Measurements from ENCODE around the gene CAMTA1. TPM values are rescaled to one million over a fixed set of nuclear protein-coding genes. Genes with fewer than 3 reads are reported as not detected.

The CAMTA1 gene
- total and polyA plus RNA-seq, 9 of the 15 experiments (the other 6 are each of a cell fraction or from before 2014, with no cell fraction given) = 43.9 to 161 (median 65.9) TPM

DNA sequence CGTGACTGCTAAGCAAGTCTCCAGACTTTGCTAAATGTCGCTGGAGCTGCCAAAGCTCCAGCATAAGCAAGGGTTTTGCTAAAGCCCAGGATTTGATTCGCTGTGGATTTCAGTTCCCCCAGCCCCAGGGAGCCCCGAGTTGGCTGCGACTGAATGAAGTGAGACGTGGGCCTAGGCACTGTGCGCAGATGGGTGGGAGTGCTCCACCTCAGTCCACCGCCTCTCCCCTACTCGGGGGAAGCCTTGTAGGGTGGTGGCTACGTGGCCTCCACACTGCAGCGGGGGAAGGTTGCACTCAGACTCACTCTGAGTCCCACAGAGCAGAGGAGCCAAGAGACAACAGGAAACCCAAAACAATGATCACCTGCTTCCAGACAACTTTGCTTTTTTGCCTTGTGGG is 588.0 kb downstream of the CAMTA1 start:
- FAIRE-seq (no peak), DNase-seq (ENCODE audit: extremely low read depth in 1 of 4, low spot score in 3 of 4) (no peak), ATAC-seq (no peak)
- Histone ChIP-seq H3K4me2 (ENCODE audit: insufficient read depth, low read length) (no peak overlapping the region), H4K20me1 (replicated peaks; ENCODE audit: control insufficient read depth, insufficient read depth, low read length) (no peaks in the 10 kb centered on the region; the same call in none of the 2 replicates), H2AFZ (ENCODE audit: low read depth, low read length) (no peak overlapping the region), H3K36me3 (ENCODE audit: control insufficient read depth, insufficient read depth, low read length) (no peaks in the 10 kb centered on the region), H3K4me3 (no peak overlapping the region), H3K27ac (ENCODE audit: extremely low read depth, low read depth, low read length) (no peak overlapping the region), H3K4me1 (replicated peaks in 1 of 2; ENCODE audit: control insufficient read depth in 2 of 2, insufficient read depth in 2 of 2, low read length in 2 of 2) (no peaks in the 10 kb centered on the region; a peak in 2 of 5 replicates), H3K9me1 (ENCODE audit: control insufficient read depth, insufficient read depth, low read length) (peaks cover 12% of the 10 kb centered on the region), H3K9me3 (replicated peaks; ENCODE audit: control insufficient read depth, insufficient read depth, low read depth, low read length) (no peaks in the 10 kb centered on the region), H3K9ac (ENCODE audit: insufficient read depth in 1 of 2, low read depth in 2 of 2, low read length in 2 of 2) (no peak overlapping the region), H3K79me2 (ENCODE audit: control insufficient read depth, insufficient read depth, low read length) (no peaks in the 10 kb centered on the region), H3K27me3 (ENCODE audit: control insufficient read depth in 2 of 2, insufficient read depth in 2 of 2, low read length in 2 of 2) (peaks cover 25 to 76% of the 10 kb centered on the region in 2 experiments)
- POLR2A ChIA-PET = interaction anchor here (0.6 kb wide), 1 partner anchor 910 kb away, joined by 3 read pairs; no protein-coding TSS in a partner anchor
- CTCF ChIA-PET (ENCODE audit: low intra/inter-chr PET ratio) = no interaction called here
- no TSS peak for BruUV-seq (replicated peaks)
- TF ChIP-seq ZBTB11 (CRISPR knock-in tag; IDR thresholded peaks at IDR 0.05) (no peak), TARDBP (IDR thresholded peaks at IDR 0.05) (no peak), STAT5B (CRISPR knock-in tag; IDR thresholded peaks at IDR 0.05) (no peak), TAL1 (IDR thresholded peaks at IDR 0.05) (no peak), ZFP1 (CRISPR knock-in tag; IDR thresholded peaks at IDR 0.05) (no peak), HDAC2 (IDR thresholded peaks at IDR 0.05) (no peak), TRIM25 (IDR thresholded peaks at IDR 0.05; ENCODE audit: borderline replicate concordance) (no peak), NFE2 (IDR thresholded peaks at IDR 0.05; ENCODE audit: low read depth) (no peak), BRF1 (IDR thresholded peaks at IDR 0.05; ENCODE audit: borderline replicate concordance, extremely low read depth, insufficient read length) (no peak), EGR1 (conservative IDR thresholded peaks at IDR 0.05) (no peak), EP300 (IDR thresholded peaks at IDR 0.05; ENCODE audit: low read length) (no peak), RBM14 (IDR thresholded peaks at IDR 0.05; ENCODE audit: borderline replicate concordance, insufficient read depth, low read depth, low read length) (no peak), MCM5 (IDR thresholded peaks at IDR 0.05; ENCODE audit: low read depth) (no peak), HMG20B (CRISPR knock-in tag; IDR thresholded peaks at IDR 0.05) (no peak)
- TF ChIP-seq, protein P1, sequence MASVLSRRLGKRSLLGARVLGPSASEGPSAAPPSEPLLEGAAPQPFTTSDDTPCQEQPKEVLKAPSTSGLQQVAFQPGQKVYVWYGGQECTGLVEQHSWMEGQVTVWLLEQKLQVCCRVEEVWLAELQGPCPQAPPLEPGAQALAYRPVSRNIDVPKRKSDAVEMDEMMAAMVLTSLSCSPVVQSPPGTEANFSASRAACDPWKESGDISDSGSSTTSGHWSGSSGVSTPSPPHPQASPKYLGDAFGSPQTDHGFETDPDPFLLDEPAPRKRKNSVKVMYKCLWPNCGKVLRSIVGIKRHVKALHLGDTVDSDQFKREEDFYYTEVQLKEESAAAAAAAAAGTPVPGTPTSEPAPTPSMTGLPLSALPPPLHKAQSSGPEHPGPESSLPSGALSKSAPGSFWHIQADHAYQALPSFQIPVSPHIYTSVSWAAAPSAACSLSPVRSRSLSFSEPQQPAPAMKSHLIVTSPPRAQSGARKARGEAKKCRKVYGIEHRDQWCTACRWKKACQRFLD (CRISPR knock-in tag; IDR thresholded peaks at IDR 0.05) = no peak
- TF ChIP-seq, protein P2, sequence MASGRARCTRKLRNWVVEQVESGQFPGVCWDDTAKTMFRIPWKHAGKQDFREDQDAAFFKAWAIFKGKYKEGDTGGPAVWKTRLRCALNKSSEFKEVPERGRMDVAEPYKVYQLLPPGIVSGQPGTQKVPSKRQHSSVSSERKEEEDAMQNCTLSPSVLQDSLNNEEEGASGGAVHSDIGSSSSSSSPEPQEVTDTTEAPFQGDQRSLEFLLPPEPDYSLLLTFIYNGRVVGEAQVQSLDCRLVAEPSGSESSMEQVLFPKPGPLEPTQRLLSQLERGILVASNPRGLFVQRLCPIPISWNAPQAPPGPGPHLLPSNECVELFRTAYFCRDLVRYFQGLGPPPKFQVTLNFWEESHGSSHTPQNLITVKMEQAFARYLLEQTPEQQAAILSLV (tag; IDR thresholded peaks at IDR 0.05) = no peak
- WGBS (ENCODE audit: insufficient coverage, low coverage, missing lambda C conversion rate) = 2% methylated on average over 11 of the region's 11 CpGs
- in situ Hi-C loops (cut with MboI) = no loop called here
- intact Hi-C loops (cut with micrococcal nuclease) = no loop called here
